CD4-positive, alpha-beta T cell treated with Interleukin-17A for 1 hour (primary cell): ENCODE data around the gene DNAI2.

Experiments
- DNase-seq: peaks from one replicate; pipeline ENCODE4 v3.0.0-alpha.2; 2020

Gene DNAI2

GRCh38 chr17:74345433-74346241 is 71.6 kb downstream of the DNAI2 start:
- DNase-seq: no peak

- no peak for DNase-seq
These were observed 73.6 kb downstream of the DNAI2 start for GRCh38 chr17:74347646-74348045.

GRCh38 chr17:74349120-74349519 is 75.1 kb downstream of the DNAI2 start:
- no peak for DNase-seq

- DNase-seq: no peak
These were observed 76.5 kb downstream of the DNAI2 start for GRCh38 chr17:74350486-74350885.

GRCh38 chr17:74351552-74352210 is 77.6 kb downstream of the DNAI2 start:
- DNase-seq: no peak

- DNase-seq: no peak
These were observed 79.5 kb downstream of the DNAI2 start for GRCh38 chr17:74353446-74354060.

- peak; percentile 57 for DNase-seq
These were observed 80.1 kb downstream of the DNAI2 start for GRCh38 chr17:74354123-74354522.

- DNase-seq: no peak
These were observed 80.5 kb downstream of the DNAI2 start for GRCh38 chr17:74354561-74354960.

- no peak for DNase-seq
These were observed 81.0 kb downstream of the DNAI2 start for GRCh38 chr17:74355065-74355464.

- DNase-seq: peak; percentile 5
These were observed 82.8 kb downstream of the DNAI2 start for GRCh38 chr17:74356646-74357465.

GRCh38 chr17:74357466-74357809 is 83.4 kb downstream of the DNAI2 start:
- DNase-seq: no peak

GRCh38 chr17:74358697-74359096 is 84.7 kb downstream of the DNAI2 start:
- DNase-seq: no peak

- DNase-seq: no peak
These were observed 85.9 kb downstream of the DNAI2 start for GRCh38 chr17:74359916-74360315.

GRCh38 chr17:74360899-74361229 is 86.8 kb downstream of the DNAI2 start:
- no peak for DNase-seq

- DNase-seq: peak; percentile 37
These were observed 87.4 kb downstream of the DNAI2 start, which contains the start of gene BTBD17 for GRCh38 chr17:74361230-74362068. TSS of gene BTBD17 (minus strand) at chr17:74361868. CDS start at chr17:74361819, 49 bp downstream.

- no peak for DNase-seq
These were observed 88.0 kb downstream of the DNAI2 start for GRCh38 chr17:74362069-74362405.

- no peak for DNase-seq
These were observed 88.9 kb downstream of the DNAI2 start for GRCh38 chr17:74362810-74363498.
